Adrenal gland (tissue), 5 donors: ENCODE results near the gene RXRB.

Experiments used
- POLR2A ChIP-seq, 2 donors: fragments of 450-650 bp; IDR thresholded peaks; one replicate each; pipeline ENCODE4 v1.6.1; 2017; ENCODE audit warnings: antibody characterized with exemption in 2 of 2, mild to moderate bottlenecking in 2 of 2, moderate library complexity in 1 of 2
- TF ChIP-seq, protein P1 (sequence below), 6 experiments: fragments of 450-650 bp in 4 of 6; fragments of 200-600 bp in 2 of 6; sonication (generic) in 1 of 6; IDR thresholded peaks; 1 replicate in 5 of 6; 2 replicates in 1 of 6; pipeline versions ENCODE4 v1.5.1 to v1.8.0; 2016 to 2021; ENCODE audit warnings: antibody characterized with exemption in 6 of 6, mild to moderate bottlenecking in 2 of 6, moderate library complexity in 1 of 6
- donor health status: DM: no; HTN: no; CAD: no.

DNA sequence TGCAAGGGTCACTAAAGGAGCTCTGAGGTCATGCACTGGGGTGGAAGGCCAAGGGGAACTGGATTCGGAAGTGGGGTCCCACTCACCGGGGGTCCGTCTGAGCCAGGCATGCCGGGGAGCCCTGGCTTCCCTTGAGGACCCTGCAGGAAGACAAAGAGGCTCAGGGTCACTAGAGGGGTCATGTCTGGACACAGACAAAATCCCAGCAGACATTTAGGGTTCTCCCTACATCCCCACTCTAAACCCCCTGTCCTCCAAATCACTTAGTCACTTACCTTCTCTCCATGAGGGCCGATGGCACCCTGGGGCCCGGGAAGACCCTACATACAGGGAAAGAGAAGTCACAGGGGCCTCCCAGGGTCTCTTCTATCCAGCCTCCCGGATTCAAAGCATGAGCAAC lies 23.6 kb downstream of the RXRB start:
- TF ChIP-seq POLR2A (IDR thresholded peaks at IDR 0.05): no peak
- TF ChIP-seq, protein P1, sequence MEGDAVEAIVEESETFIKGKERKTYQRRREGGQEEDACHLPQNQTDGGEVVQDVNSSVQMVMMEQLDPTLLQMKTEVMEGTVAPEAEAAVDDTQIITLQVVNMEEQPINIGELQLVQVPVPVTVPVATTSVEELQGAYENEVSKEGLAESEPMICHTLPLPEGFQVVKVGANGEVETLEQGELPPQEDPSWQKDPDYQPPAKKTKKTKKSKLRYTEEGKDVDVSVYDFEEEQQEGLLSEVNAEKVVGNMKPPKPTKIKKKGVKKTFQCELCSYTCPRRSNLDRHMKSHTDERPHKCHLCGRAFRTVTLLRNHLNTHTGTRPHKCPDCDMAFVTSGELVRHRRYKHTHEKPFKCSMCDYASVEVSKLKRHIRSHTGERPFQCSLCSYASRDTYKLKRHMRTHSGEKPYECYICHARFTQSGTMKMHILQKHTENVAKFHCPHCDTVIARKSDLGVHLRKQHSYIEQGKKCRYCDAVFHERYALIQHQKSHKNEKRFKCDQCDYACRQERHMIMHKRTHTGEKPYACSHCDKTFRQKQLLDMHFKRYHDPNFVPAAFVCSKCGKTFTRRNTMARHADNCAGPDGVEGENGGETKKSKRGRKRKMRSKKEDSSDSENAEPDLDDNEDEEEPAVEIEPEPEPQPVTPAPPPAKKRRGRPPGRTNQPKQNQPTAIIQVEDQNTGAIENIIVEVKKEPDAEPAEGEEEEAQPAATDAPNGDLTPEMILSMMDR (IDR thresholded peaks at IDR 0.05): no peak
